ENCODE measurements around the gene SNRPB2. TPM values are rescaled to one million over a fixed set of nuclear protein-coding genes. Genes with fewer than 3 reads are reported as not detected.

SNRPB2 gene
- total and polyA plus RNA-seq, 12 donors = 28.8 to 49.2 (median 32.2) TPM

DNA sequence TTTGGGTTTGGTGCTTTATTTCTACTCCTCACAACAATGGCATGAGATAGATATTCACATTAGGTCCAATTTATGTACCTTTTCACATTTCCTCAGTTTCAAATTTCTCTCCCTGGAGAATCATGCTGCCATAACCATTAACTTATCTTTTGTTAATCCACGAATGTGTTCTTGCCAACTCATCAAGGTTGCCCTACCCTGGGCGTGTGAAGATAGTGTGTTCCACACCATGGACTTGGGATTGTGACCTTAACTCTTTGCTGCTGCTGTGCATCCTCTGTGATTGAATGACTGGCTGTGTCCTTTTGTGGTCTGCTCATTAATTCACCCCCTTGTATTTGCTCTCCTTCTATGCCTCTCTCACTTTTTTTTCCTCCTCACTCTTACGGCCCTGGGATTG lies 34.2 kb upstream of the SNRPB2 start:
- Histone ChIP-seq H3K27me3 (peaks cover 0 to 10% (median 0%) of the 10 kb centered on the region in 7 donors), H3K9me3 (no peaks in the 10 kb centered on the region), H3K4me3 (no peak overlapping the region), H3K36me3 (no peaks in the 10 kb centered on the region), H3K4me1 (peaks cover 0 to 4% (median 0%) of the 10 kb centered on the region in 9 donors), H3K27ac (no peak overlapping the region)
- DNase-seq = no peak
- TF ChIP-seq, protein P1, sequence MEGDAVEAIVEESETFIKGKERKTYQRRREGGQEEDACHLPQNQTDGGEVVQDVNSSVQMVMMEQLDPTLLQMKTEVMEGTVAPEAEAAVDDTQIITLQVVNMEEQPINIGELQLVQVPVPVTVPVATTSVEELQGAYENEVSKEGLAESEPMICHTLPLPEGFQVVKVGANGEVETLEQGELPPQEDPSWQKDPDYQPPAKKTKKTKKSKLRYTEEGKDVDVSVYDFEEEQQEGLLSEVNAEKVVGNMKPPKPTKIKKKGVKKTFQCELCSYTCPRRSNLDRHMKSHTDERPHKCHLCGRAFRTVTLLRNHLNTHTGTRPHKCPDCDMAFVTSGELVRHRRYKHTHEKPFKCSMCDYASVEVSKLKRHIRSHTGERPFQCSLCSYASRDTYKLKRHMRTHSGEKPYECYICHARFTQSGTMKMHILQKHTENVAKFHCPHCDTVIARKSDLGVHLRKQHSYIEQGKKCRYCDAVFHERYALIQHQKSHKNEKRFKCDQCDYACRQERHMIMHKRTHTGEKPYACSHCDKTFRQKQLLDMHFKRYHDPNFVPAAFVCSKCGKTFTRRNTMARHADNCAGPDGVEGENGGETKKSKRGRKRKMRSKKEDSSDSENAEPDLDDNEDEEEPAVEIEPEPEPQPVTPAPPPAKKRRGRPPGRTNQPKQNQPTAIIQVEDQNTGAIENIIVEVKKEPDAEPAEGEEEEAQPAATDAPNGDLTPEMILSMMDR (IDR thresholded peaks at IDR 0.05) = no peak
- intact Hi-C loops (cut with DNase I) = no loop called here
- WGBS, 2 donors = 53 to 60% methylated on average over 3 of the region's 3 CpGs
- ATAC-seq = no peak

DNA sequence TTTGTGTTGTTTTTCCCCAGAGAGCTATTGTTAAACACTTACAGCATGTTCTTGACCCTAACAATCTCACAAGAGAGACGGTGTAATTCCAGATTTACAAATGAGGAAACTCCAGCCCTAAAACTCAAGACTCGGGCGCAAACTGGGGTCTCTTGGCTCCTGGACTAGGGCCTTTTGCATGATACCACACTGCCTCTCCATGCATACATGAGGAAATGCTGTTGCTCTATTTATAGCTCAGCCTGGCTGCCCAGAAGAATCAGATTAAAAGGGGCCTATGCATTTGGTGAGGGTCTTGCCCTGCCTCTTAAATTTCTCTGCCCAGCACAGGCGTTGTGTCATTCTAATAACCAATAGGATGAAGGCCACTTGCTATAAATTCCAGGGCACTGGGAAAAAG lies 30.5 kb upstream of the SNRPB2 start:
- 58 to 62% methylated on average over 4 of the region's 4 CpGs for WGBS, 2 donors
- peak in 1 of 8 donors; percentile 51 for ATAC-seq

DNA sequence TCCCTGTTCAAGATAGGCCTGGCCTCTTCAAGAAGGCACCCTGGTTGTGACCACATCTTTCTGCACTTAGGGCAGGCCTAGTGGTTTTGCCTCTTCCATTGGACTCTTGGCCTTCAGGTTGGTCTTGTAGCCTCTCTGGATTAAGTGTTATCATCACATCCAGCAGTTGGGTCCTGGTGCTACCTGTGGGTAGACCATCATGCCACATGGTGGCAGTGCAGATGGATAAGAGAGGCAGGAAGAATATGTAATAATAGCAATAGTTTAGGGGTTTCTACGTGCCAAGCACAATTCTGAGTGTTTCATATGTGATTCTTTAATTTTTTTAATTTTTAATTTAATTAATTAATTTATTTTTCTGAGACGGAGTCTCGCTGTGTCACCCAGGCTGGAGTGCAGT lies 28.5 kb upstream of the SNRPB2 start:
- Histone ChIP-seq H3K9me3 (no peaks in the 10 kb centered on the region), H3K4me1 (no peaks in the 10 kb centered on the region), H3K27ac (no peak overlapping the region), H3K4me3 (no peak overlapping the region), H3K36me3 (no peaks in the 10 kb centered on the region), H3K27me3 (peaks cover 0 to 10% (median 0%) of the 10 kb centered on the region in 7 donors)
- 49 to 80% methylated on average over 3 of the region's 3 CpGs for WGBS, 2 donors
- DNase-seq (no peak), ATAC-seq (no peak)
- TF ChIP-seq, protein P1 (IDR thresholded peaks at IDR 0.05) = peak in 6 of 9 donors; percentile 23 to 40 (median 30)
- intact Hi-C loops (cut with DNase I) = loop anchor here in 2 of 10 donors (5.0 to 10.0 kb wide), 2 partner anchors 61 to 64 kb away; no protein-coding TSS in a partner anchor

More for the DNA sequence above, 30.5 kb upstream of the SNRPB2 start:
- no peaks in the 10 kb centered on the region for H3K9me3 ChIP-seq
- H3K4me3 ChIP-seq = no peak overlapping the region
- TF ChIP-seq, protein P1 (IDR thresholded peaks at IDR 0.05) = peak in 2 of 9 donors; percentile 21 to 33
- intact Hi-C loops (cut with DNase I) = no loop called here
- H3K36me3 ChIP-seq = no peaks in the 10 kb centered on the region
- no peak for DNase-seq
- peaks cover 0 to 10% (median 0%) of the 10 kb centered on the region in 7 donors for H3K27me3 ChIP-seq
- no peaks in the 10 kb centered on the region for H3K4me1 ChIP-seq
- H3K27ac ChIP-seq = no peak overlapping the region

DNA sequence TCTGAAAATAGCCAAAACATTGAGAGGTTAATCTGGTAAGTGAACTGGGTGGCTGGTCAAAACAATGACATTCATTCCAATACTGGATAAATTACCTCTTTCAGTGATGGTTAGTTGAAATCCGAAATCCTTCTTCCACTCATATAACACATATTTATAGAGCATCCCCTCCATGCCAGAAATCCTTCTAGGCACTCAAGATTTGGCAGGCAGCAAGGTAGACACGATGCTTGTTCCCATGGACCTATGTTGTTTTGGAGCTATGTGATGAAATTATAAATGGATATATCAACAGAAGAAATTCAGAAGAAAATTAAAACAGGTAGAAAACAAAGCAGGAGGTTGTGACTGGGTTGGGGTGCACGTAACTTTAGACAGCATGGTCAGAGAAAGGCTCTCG lies 26.3 kb upstream of the SNRPB2 start:
- ATAC-seq (peak in 1 of 8 donors; percentile 72), DNase-seq (no peak)
- Histone ChIP-seq H3K27ac (no peak overlapping the region), H3K4me1 (no peaks in the 10 kb centered on the region), H3K4me3 (no peak overlapping the region), H3K27me3 (peaks cover 0 to 7% (median 0%) of the 10 kb centered on the region in 7 donors), H3K36me3 (no peaks in the 10 kb centered on the region), H3K9me3 (no peaks in the 10 kb centered on the region)
- TF ChIP-seq, protein P1 (IDR thresholded peaks at IDR 0.05) = no peak
- intact Hi-C loops (cut with DNase I) = loop anchor here in 2 of 10 donors (5.0 to 10.0 kb wide), 2 partner anchors 59 to 61 kb away; no protein-coding TSS in a partner anchor
- 52 to 56% methylated on average over 4 of the region's 4 CpGs for WGBS, 2 donors

Data from heart right ventricle (tissue), 16 donors.